ENCODE results near the gene REST.
A peak's percentile ranks its signal among the peaks of the same experiment; 100 is the strongest.
"Not testable (repeated sequence)": the region's sequence is repeated elsewhere in the genome, so short reads cannot be mapped to it uniquely, and the experiment has no call there.

The REST gene, protein sequence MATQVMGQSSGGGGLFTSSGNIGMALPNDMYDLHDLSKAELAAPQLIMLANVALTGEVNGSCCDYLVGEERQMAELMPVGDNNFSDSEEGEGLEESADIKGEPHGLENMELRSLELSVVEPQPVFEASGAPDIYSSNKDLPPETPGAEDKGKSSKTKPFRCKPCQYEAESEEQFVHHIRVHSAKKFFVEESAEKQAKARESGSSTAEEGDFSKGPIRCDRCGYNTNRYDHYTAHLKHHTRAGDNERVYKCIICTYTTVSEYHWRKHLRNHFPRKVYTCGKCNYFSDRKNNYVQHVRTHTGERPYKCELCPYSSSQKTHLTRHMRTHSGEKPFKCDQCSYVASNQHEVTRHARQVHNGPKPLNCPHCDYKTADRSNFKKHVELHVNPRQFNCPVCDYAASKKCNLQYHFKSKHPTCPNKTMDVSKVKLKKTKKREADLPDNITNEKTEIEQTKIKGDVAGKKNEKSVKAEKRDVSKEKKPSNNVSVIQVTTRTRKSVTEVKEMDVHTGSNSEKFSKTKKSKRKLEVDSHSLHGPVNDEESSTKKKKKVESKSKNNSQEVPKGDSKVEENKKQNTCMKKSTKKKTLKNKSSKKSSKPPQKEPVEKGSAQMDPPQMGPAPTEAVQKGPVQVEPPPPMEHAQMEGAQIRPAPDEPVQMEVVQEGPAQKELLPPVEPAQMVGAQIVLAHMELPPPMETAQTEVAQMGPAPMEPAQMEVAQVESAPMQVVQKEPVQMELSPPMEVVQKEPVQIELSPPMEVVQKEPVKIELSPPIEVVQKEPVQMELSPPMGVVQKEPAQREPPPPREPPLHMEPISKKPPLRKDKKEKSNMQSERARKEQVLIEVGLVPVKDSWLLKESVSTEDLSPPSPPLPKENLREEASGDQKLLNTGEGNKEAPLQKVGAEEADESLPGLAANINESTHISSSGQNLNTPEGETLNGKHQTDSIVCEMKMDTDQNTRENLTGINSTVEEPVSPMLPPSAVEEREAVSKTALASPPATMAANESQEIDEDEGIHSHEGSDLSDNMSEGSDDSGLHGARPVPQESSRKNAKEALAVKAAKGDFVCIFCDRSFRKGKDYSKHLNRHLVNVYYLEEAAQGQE

DNA sequence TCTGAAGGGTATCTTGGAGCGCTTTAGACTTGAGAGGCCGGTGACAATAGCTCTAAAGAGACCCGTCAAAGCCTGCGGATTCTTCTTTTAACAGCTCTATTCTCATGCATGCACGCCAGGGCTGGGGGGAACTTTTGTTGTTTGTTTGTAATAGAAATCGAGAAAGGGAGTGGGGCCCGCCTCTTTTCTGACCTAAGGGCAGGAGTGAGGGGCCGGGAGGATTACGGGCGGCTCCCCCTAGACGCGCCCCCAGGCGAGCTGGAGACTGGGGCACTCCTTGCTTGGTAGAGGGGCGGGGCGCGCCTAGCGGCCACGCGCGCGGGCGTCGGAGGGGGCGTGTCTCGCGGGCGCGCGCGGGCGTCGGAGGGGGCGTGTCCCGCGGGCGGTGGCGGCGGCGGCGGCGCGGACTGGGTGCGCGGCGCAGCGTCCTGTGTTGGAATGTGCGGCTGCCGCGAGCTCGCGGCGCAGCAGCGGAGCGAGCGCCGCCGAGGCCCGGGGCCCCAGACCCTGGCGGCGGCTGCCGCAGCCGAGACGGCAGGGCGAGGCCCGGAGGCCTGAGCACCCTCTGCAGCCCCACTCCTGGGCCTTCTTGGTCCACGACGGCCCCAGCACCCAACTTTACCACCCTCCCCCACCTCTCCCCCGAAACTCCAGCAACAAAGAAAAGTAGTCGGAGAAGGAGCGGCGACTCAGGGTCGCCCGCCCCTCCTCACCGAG lies at the start of gene REST:
Gene REST, plus strand, starts transcription at position 412 of the 717 bp plus-strand sequence. CDS start 2,739 bp downstream, outside the sequence.
- DNase-seq: no peak

DNA sequence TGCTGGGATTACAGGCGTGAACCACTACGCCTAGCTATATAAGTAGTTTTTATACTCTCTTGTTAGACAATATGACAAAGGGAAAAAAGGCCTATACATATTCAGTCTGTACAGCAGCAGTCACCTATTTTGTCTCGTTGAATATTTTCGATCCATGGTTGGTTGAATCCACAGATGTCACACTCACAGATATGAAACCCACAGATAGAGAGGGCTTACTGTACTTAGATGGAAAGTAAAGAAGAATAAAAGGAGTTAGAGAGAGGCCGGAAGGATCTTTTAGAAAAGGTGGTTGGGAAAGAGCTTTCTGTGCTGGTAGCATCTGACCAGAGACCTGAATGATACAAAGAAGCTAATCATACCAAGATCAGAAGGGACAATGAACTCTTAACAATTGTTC lies 47.9 kb upstream of the REST start:
- DNase-seq: no peak

DNA sequence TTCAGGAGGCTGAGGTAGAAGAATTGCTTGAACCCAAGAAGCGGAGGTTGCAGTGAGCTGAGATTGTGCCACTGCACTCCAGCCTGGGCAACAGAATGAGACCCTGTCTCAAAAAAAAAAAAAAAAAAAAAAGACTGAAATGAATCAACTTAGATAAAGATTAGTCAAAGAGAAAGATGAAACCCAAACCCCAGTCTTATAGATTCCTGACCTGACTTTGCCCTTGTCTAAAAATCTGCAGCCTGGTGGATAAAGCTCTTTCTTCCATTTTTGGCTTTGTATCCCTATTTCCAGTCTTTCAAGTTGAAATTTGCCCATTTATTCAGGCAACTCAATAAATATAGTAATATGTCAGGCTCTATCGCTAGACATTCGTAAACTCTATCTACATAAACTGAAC lies 46.9 kb upstream of the REST start:
- DNase-seq: no peak

DNA sequence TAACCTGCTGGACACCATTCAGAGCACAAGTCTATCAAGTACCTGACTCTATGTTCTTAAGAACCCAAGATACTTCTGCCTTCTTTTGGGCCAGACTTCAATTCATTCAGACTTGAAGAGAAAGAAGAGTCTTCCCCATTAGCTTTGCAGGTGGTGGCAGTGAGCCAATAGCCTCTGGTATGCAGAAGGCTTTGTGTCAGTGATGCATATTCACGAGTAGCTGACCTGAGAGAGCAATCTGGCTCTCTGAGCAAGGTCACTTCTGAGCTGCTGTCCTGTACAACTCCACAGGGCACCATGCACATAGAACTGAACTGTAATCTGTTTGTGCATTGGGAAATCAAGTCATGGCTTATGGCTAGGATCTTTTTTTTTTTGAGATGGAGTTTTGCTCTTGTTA lies 46.3 kb upstream of the REST start:
- DNase-seq: no peak

DNA sequence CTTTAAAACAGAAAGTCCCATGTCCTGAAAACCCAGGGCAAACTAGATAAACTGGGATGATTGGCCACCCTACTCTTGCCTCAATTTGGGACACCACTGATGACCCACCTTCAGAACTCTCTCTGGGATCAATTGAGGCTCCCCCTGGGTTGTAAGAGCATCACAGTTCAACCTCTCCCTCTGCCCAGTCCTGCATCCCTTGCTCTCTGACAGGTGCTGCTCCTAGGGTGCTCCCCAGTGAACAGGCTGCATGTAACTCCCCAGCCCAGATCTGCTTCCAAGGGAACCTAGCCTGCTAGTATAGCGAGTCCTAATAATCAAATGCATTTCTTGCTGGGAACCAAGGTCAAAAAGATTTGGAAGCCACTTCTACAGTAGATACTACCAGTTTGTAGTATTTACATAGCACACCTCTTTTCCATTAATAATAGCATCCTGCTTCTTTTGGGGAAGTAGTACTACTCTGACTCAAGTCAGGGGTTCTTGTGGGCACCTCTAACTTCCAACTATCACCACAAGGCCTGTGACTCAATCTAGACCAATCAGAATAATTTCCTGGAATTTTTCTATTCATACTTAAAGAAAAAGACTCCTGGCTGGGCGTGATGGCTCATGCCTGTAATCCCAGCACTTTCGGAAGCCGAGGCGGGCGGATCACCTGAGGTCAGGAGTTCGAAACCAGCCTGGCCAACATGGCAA lies 44.1 kb upstream of the REST start:
- no peak for DNase-seq

DNA sequence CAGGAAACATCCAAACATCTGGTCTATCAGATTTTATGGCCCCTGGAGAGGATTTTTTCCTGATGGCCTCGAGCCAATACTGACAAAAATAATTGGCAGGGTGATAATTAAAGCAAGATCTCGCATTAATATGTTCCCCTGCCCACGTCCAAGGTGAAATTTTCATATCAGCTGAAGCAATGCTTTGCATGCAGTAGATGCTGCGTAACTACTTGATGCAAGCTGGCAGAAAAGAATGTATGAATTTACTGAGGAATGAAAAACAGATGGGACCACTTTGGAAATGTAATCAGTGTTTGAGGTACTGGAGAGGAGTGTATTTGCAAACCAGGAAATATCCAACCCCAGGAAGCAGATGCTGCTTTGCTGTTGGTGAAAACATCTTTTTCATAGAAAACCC lies 36.8 kb upstream of the REST start:
- no peak for DNase-seq

DNA sequence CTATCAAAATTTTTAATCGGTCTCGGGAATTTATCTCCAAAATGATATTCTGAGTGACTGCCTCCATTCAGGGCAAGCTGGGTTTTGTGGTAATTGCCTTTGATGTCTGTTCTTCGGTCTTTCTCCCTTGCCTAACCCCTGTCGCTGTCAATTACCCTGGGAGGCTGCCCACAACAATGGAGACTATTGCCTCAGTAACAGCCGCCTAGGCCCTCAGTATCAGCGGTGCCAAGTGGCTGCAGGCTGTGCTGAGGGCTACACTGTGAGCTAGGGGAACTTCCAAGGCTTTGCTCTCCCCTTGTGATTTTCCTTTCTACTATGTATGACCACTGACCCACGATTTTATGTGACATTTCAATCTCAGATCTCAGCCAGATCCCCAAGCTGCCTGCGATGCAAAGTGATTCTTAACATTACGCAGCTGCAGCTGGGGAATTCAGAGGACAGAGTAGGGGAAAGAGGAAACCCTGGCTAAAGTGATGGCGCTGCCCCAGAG lies 36.3 kb upstream of the REST start:
- DNase-seq: no peak

DNA sequence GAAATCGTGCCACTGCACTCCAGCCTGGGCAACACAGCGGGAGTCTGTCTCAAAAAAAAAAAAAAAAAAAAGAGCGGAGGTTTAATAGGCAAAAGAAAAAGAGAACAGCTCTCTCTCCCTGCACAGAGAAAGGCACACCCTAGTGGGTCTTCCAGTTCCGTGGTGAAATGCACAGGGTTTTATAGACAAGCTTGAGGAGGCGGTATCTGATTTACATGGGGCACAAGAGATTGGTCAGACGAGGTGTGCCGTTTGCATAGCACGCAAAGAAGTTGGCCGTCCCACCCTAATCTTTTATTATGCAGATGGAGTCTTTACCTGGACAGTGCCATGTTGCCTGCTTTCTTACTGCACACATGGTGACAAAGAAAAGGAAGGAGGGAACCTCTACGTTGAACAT lies 33.5 kb upstream of the REST start:
- DNase-seq: no peak

DNA sequence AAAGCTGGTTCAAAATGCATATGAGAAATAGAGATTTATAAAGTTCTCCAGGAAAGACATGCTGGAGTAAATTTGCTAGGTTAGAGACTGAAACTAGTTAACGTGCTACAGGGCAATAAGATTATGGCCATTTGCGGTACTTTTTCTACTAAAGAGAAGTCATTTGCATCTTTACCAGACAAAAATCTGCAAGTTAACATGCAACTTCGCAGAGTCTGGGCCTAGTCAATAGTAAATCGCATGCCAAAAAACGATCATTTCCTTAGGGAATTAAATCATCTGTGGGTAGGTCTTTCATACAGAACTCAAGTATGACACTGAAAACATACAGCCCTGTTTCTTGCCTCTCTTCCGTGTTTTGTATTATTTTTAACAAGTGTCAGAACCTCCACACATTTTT lies 32.8 kb upstream of the REST start:
- no peak for DNase-seq

DNA sequence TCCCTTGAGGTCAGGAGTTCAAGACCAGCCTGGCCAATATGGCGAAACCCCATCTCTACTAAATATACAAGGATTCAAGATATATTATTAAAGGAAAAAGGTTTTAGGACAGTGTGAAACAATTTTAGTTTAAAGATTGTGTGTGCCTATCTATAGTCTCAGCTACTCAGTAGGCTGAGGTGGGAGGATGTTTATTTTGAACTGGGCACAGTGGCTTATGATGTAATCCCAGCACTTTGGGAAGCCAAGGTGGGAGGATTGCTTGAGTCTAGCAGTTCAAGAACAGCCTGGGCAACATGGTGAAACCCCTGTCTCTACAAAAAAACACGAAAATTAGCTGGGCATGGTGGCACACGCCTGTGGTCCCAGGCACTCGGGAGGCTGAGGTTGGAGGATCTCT lies 31.4 kb upstream of the REST start:
- no peak for DNase-seq

DNA sequence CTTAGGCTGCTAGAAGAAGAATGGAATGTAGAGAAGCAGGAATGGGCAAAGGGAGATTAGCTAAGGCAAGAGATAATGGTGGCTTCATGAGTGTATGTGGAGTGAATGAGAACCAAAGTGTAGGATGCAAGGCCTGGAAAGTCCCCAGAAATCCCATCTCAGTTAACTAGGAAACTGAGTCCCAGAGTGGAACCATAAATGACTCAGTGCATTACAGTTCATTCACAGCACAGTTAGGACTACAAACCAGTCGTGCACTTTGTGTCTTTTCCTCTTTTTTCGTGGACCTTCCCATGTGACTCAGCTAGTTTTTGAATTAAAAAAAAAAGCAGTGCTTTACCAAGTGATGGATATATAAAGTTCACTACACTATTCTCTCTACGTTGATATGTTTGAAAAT lies 27.7 kb upstream of the REST start:
- DNase-seq: no peak

DNA sequence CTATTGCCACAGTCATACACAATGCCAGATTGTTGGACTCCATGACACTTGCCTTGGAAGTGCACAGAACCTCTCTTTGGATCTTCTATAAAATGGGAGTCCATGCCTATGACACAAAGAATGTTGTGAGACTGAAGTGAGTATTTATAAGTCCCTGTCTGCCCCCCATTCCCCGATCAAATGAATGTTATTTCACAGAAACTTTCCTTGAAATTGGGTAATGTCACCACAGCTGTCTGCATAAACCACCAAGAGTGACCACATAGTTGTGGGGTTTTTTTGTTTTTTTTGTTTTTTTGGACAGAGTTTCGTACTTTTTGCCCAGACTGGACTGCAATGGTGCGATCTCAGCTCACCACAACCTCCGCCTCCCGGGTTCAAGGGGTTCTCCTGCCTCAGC lies 27.1 kb upstream of the REST start:
- DNase-seq: no peak

DNA sequence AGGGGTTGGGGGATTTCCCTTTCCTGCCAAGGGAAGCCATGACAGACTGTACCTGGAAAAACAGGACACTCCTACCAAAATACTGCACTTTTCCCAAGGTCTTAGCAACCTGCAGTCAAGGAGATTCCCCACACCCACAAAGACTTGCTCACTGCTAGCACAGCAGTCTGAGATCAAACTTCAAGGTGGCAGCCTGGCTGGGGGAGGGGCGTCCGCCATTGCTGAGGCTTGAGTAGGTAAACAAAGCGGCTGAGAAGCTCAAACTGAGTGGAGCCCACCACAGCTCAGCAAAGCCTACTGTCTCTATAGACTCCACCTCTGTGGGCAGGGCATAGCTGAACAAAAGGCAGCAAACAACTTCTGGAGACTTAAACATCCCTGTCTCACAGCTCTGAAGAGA lies 23.2 kb upstream of the REST start:
- not testable (repeated sequence) for DNase-seq

DNA sequence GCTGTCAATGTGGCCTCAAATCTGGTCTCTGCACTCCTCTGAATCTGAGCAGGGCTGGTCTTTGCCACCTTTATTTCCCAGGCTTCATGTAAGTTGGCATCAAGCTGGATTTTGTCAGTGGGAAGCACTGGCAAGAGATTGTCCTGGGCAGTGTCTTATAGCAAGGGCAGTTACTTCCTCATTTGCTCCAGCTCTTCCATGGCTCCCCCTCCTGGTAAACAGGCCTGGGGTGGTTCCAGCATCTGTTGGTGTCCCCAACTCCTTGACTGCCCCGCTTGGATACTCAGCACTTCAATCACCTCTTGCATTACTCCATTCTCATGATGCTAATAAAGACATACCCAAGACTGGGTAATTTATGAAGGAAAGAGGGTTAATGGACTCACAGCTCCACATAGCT lies 15.0 kb upstream of the REST start:
- no peak for DNase-seq

DNA sequence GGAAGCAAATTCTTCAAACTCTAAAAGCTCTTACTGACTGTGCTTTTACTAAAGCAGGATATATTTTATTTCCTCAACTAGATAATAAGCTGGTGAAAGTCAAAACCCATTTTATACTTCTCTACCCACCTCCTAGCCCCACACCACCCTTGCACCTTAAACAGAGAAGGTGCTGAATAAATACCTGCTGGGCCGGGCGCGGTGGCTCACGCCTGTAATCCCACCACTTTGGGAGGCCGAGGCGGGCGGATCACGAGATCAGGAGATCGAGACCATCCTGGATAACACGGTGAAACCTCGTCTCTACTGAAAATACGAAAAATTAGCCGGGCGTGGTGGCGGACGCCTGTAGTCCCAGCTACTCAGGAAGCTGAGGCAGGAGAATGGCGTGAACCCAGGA lies 9.9 kb upstream of the REST start:
- not testable (repeated sequence) for DNase-seq

DNA sequence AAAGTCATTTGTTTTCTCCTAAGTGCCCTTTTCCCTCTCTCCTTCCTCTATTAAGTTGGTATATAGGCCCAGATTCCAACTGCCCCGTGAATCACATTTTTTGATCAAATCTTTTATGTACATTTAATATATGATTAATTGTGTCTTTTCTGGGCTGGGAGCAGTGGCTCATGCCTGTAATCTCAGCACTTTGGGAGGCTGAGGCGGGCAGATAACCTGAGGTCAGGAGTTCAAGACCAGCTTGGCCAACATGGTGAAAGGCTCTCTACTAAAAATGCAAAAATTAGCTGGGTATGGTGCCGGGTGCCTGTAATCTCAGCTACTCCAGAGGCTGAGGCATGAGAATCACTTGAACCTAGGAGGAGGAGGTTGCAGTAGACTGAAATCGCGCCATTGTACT lies 7.5 kb upstream of the REST start:
- DNase-seq: not testable (repeated sequence)

DNA sequence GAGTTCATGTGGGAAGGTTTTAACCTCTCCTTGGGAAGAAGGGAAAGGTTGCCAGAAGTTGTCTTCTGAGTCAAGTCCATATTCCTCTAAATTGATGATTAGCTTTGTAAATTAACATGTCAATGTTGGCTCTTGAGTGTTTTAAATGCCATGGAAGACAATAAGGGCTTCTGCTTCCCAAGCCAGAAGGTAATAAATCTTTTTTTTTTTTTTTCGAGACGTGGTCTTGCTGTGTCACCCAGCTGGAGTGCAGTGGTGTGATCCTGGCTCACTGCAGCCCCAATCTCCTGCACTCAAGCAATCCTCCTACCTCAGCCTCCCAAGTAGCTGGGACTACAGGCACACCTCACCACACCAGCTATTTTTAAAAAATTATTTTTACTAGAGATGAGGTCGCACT lies 5.0 kb upstream of the REST start:
- no peak for DNase-seq

DNA sequence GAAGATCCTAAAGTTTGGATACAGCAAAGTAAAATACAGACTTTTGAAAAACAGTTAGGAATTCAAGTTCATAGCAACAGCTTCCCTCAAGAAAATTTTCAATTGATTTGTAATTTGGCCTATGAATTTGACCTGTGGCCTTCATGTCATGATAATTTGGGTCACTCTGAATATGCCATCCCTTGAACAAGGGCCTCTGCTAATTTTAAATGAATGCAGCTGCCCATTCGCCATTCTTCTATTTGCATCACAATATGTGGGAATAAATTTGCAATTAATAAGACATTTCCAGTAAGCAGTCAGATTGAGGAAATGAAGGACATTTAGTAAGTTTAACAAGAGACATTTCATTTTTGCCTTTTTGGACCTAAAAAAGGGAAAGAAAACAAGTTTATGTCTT lies 1.9 kb upstream of the REST start:
- DNase-seq: no peak

DNA sequence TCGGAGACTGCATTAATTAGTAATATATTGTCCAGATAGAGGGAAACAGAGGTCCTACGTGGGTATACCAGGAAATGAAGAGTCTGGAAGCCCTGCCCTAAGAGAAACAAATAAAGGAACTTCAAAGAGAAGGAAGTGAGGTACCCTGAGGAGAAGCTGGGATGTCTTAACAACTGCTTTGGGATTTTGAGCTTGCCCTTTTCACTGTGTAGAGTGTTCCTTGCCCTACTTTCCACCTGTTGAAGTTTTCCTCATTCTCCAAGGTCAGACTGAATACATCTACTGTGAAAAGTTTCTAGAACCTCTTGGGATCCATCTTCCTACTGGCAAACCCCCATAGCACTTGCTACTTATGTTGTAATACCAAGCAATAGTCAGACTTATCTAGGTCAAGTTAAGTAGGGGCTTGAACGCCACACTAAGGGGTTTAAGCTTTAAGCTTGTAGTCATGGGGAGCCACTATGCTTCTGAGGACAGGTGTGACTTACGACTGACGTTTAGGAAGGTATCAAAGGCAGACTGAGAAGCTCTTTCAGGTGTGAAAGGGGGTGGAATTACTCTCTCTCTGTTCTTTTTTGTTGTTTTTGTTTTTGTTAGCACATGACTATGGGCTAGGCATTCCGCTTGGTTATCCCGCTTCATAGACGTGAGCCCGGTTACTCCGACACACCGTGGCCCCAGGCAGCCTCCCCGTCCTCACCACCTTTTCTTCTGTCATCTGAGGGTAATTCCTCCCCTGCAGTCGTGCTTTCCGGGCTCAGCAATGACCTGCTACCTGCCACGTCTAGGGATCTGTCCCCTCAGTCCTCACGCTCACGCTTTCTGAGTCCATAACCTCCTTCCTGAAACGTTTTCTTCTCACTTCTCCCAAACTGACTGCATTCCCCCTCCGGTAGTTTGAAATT lies 959 bp upstream of the REST start:
- DNase-seq: no peak

DNA sequence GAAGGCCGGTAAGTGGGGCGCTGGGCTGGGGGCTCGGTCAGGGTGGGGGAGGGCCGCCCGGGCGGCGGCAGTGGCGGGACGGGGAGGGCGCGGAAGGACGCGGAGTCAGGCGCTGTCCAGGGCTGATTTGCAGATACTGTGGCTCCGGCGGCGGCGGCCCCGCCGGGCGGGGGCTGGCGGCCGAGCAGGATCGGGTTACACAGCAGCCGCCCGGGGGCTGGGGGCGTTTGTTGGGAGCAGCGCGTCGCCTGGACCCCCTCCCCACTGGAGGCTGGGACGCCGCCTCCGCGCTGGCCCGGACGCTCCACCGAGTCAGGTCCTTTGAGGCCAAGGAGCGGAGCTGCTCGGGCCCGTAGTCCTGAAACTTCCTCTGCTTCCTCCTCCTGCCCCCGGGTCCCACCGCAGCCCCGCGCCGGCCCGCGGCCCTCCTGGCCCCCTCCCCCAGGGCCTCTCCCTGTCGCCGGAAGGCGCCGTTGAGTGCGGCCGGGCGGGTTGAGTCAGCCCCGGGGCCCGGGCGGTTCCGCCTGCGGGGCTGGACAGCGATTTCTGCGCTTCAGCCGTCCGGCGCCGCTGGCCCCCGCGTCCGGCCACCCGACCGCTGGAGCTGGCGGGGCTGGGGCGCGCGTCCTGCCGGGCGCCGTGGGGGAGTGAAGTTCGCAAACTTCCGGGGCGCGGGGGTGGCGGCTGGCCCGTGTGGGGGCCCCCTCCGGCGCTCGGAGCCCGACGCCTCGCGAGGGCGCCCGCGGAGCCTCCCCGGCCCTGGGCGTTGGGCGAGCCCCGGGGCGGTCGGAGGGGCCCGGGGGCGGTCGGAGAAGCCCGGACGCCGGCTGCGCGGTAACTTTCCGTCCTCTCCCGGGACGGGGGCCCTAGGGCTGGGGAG lies 746 bp downstream of the REST start:
- DNase-seq: peak; percentile 3
